Measurements from ENCODE around the gene CLINT1. TPM values are rescaled to one million over a fixed set of nuclear protein-coding genes. Genes with fewer than 3 reads are reported as not detected.

Gene CLINT1
- total RNA-seq, 2 donors from 2014 or later = 76.6 to 80.9 TPM

- H3K9me3 Mint-ChIP-seq = no peaks in the 10 kb centered on the region
Measured at GRCh38 chr5:157877821-157878220, 18.9 kb upstream of the CLINT1 start.

GRCh38 chr5:157874861-157875260 is 15.9 kb upstream of the CLINT1 start:
- H3K27ac Mint-ChIP-seq = no peak overlapping the region
- H3K36me3 Mint-ChIP-seq = no peaks in the 10 kb centered on the region
- peaks cover 5 to 12% of the 10 kb centered on the region in 2 donors for H3K4me1 Mint-ChIP-seq (ENCODE audit: low read depth in 2 of 2)
- DNase-seq (ENCODE audit: low spot score) (no peak), ATAC-seq (no peak)
- no peak overlapping the region for H3K4me3 Mint-ChIP-seq
- peaks cover 4 to 7% of the 10 kb centered on the region in 2 donors for H3K27me3 Mint-ChIP-seq
- H3K9me3 Mint-ChIP-seq = no peaks in the 10 kb centered on the region

More at GRCh38 chr5:157877821-157878220, 18.9 kb upstream of the CLINT1 start:
- peaks cover 0 to 7% of the 10 kb centered on the region in 2 donors for H3K27me3 Mint-ChIP-seq
- no peak for DNase-seq (ENCODE audit: low spot score)
- peaks cover 0 to 3% of the 10 kb centered on the region in 2 donors for H3K4me1 Mint-ChIP-seq (ENCODE audit: low read depth in 2 of 2)
- no peak for ATAC-seq
- H3K4me3 Mint-ChIP-seq = no peak overlapping the region
- no peak overlapping the region for H3K27ac Mint-ChIP-seq
- H3K36me3 Mint-ChIP-seq = no peaks in the 10 kb centered on the region

GRCh38 chr5:157870837-157871834 is 12.2 kb upstream of the CLINT1 start:
- H3K9me3 Mint-ChIP-seq = no peaks in the 10 kb centered on the region
- H3K27ac Mint-ChIP-seq = peak overlapping the region in 1 of 2 donors; percentile 71
- no peaks in the 10 kb centered on the region for H3K36me3 Mint-ChIP-seq
- H3K4me1 Mint-ChIP-seq (ENCODE audit: low read depth in 2 of 2) = peaks cover 5 to 12% of the 10 kb centered on the region in 2 donors
- peak overlapping the region; percentile 24 for H3K4me3 Mint-ChIP-seq
- H3K27me3 Mint-ChIP-seq = peaks cover 4 to 7% of the 10 kb centered on the region in 2 donors
- no peak for DNase-seq (ENCODE audit: low spot score)
- peak; percentile 33 to 72 for ATAC-seq

GRCh38 chr5:157867751-157868387 is 8.9 kb upstream of the CLINT1 start:
- H3K27me3 Mint-ChIP-seq = peaks cover 0 to 4% of the 10 kb centered on the region in 2 donors
- ATAC-seq = no peak
- H3K4me3 Mint-ChIP-seq = no peak overlapping the region

GRCh38 chr5:157866536-157866935 is 7.6 kb upstream of the CLINT1 start:
- Mint-ChIP-seq H3K36me3 (no peaks in the 10 kb centered on the region), H3K4me1 (ENCODE audit: low read depth in 2 of 2) (peaks cover 8 to 10% of the 10 kb centered on the region in 2 donors), H3K9me3 (no peaks in the 10 kb centered on the region), H3K27ac (no peak overlapping the region), H3K27me3 (peaks cover 0 to 7% of the 10 kb centered on the region in 2 donors), H3K4me3 (no peak overlapping the region)
- no peak for ATAC-seq
- DNase-seq (ENCODE audit: low spot score) = no peak

More at GRCh38 chr5:157867751-157868387, 8.9 kb upstream of the CLINT1 start:
- Mint-ChIP-seq H3K9me3 (no peaks in the 10 kb centered on the region), H3K27ac (no peak overlapping the region), H3K36me3 (no peaks in the 10 kb centered on the region), H3K4me1 (ENCODE audit: low read depth in 2 of 2) (peaks cover 5 to 9% of the 10 kb centered on the region in 2 donors)
- DNase-seq (ENCODE audit: low spot score) = no peak

GRCh38 chr5:157865781-157866180 is 6.8 kb upstream of the CLINT1 start:
- H3K4me1 Mint-ChIP-seq (ENCODE audit: low read depth in 2 of 2) = peaks cover 1 to 6% of the 10 kb centered on the region in 2 donors
- peaks cover 0 to 5% of the 10 kb centered on the region in 2 donors for H3K27me3 Mint-ChIP-seq
- H3K36me3 Mint-ChIP-seq = no peaks in the 10 kb centered on the region
- no peak overlapping the region for H3K27ac Mint-ChIP-seq
- no peak for DNase-seq (ENCODE audit: low spot score)
- no peak overlapping the region for H3K4me3 Mint-ChIP-seq
- no peak for ATAC-seq
- H3K9me3 Mint-ChIP-seq = no peaks in the 10 kb centered on the region

- Mint-ChIP-seq H3K27me3 (peaks cover 0 to 3% of the 10 kb centered on the region in 2 donors), H3K27ac (no peak overlapping the region), H3K36me3 (no peaks in the 10 kb centered on the region), H3K9me3 (no peaks in the 10 kb centered on the region), H3K4me1 (ENCODE audit: low read depth in 2 of 2) (peaks cover 3 to 16% of the 10 kb centered on the region in 2 donors), H3K4me3 (no peak overlapping the region)
- DNase-seq (ENCODE audit: low spot score) (no peak), ATAC-seq (no peak)
Measured at GRCh38 chr5:157864067-157864466, 5.1 kb upstream of the CLINT1 start.

GRCh38 chr5:157862183-157862851 is 3.4 kb upstream of the CLINT1 start:
- H3K27me3 Mint-ChIP-seq = peaks cover 0 to 3% of the 10 kb centered on the region in 2 donors

GRCh38 chr5:157860898-157861890 is 2.2 kb upstream of the CLINT1 start:
- peak overlapping the region; percentile 6 for H3K4me3 Mint-ChIP-seq
- no peaks in the 10 kb centered on the region for H3K9me3 Mint-ChIP-seq
- peaks cover 0 to 3% of the 10 kb centered on the region in 2 donors for H3K27me3 Mint-ChIP-seq
- no peak for DNase-seq (ENCODE audit: low spot score)
- peaks cover 19 to 39% of the 10 kb centered on the region in 2 donors for H3K4me1 Mint-ChIP-seq (ENCODE audit: low read depth in 2 of 2)
- H3K36me3 Mint-ChIP-seq = no peaks in the 10 kb centered on the region
- no peak for ATAC-seq
- no peak overlapping the region for H3K27ac Mint-ChIP-seq

More at GRCh38 chr5:157862183-157862851, 3.4 kb upstream of the CLINT1 start:
- no peaks in the 10 kb centered on the region for H3K36me3 Mint-ChIP-seq
- DNase-seq (ENCODE audit: low spot score) (no peak), ATAC-seq (no peak)
- H3K27ac Mint-ChIP-seq = no peak overlapping the region
- H3K4me3 Mint-ChIP-seq = no peak overlapping the region
- peaks cover 12 to 28% of the 10 kb centered on the region in 2 donors for H3K4me1 Mint-ChIP-seq (ENCODE audit: low read depth in 2 of 2)
- no peaks in the 10 kb centered on the region for H3K9me3 Mint-ChIP-seq

- H3K9me3 Mint-ChIP-seq = no peaks in the 10 kb centered on the region
Measured at GRCh38 chr5:157859227-157859575, 256 bp upstream of the CLINT1 start.

GRCh38 chr5:157857816-157858526 is 974 bp downstream of the CLINT1 start:
- H3K9me3 Mint-ChIP-seq = no peaks in the 10 kb centered on the region

More at GRCh38 chr5:157859227-157859575, 256 bp upstream of the CLINT1 start:
- H3K4me3 Mint-ChIP-seq = peak overlapping the region; percentile 90
- H3K4me1 Mint-ChIP-seq (ENCODE audit: low read depth in 2 of 2) = peaks cover 28 to 51% of the 10 kb centered on the region in 2 donors
- no peaks in the 10 kb centered on the region for H3K36me3 Mint-ChIP-seq
- ATAC-seq (no peak), DNase-seq (ENCODE audit: low spot score) (no peak)
- H3K27ac Mint-ChIP-seq = peak overlapping the region; percentile 86 to 92
- peaks cover 0 to 3% of the 10 kb centered on the region in 2 donors for H3K27me3 Mint-ChIP-seq

GRCh38 chr5:157855404-157855994 is 3.4 kb downstream of the CLINT1 start:
- Mint-ChIP-seq H3K27ac (no peak overlapping the region), H3K27me3 (no peaks in the 10 kb centered on the region), H3K9me3 (no peaks in the 10 kb centered on the region), H3K4me1 (ENCODE audit: low read depth in 2 of 2) (peaks cover 41 to 62% of the 10 kb centered on the region in 2 donors), H3K36me3 (no peaks in the 10 kb centered on the region), H3K4me3 (peak overlapping the region; percentile 58)
- ATAC-seq = no peak
- DNase-seq (ENCODE audit: low spot score) = no peak

More at GRCh38 chr5:157857816-157858526, 974 bp downstream of the CLINT1 start:
- Mint-ChIP-seq H3K27me3 (peaks cover 0 to 3% of the 10 kb centered on the region in 2 donors), H3K4me3 (peak overlapping the region; percentile 90), H3K36me3 (no peaks in the 10 kb centered on the region), H3K27ac (peak overlapping the region; percentile 86 to 92), H3K4me1 (ENCODE audit: low read depth in 2 of 2) (peaks cover 36 to 61% of the 10 kb centered on the region in 2 donors)
- DNase-seq (ENCODE audit: low spot score) (peak; percentile 68), ATAC-seq (peak; percentile 86 to 87)

Data from natural killer cell treated with Interleukin-12 subunit alpha and Interleukin-12 subunit beta and Interleukin-15 and Interleukin-18, amount 100 ng/mL, for 72 hours (primary cell).